Heart left ventricle (tissue), 16 donors: ENCODE data around the gene NT5E. TPM values are rescaled to one million over a fixed set of nuclear protein-coding genes. Genes with fewer than 3 reads are reported as not detected.
"Not testable (repeated sequence)": the region's sequence is repeated elsewhere in the genome, so short reads cannot be mapped to it uniquely, and the experiment has no call there.

Experiments used
- ATAC-seq, 4 donors: fragments of 200-7000 bp; cut with Tn5 transposase; one replicate each; pipeline ENCODE4 v1.9.1; 2020 to 2022; ENCODE audit warnings: moderate library complexity in 4 of 4, mild to moderate bottlenecking in 3 of 4, moderate number of reproducible peaks in 1 of 4
- DNase-seq, 5 donors: peaks; one replicate each; pipeline ENCODE4 v3.0.0-alpha.2; 2020
- H3K27ac ChIP-seq, 12 donors: fragments of 200-600 bp; sonication (generic) in 4 of 12; one replicate each; pipeline versions ENCODE4 v1.5.0 to v1.8.0; 2016 to 2022; ENCODE audit warnings: mild to moderate bottlenecking in 2 of 12
- H3K27me3 ChIP-seq, 9 donors: fragments of 200-600 bp; sonication (generic) in 2 of 9; one replicate each; pipeline versions ENCODE4 v1.5.1 to v1.8.0; 2016 to 2022; ENCODE audit warnings: mild to moderate bottlenecking in 3 of 9
- H3K36me3 ChIP-seq, 9 donors: fragments of 200-600 bp; sonication (generic) in 2 of 9; one replicate each; pipeline versions ENCODE4 v1.5.0 to v1.8.0; 2018 to 2022; ENCODE audit warnings: mild to moderate bottlenecking in 2 of 9
- H3K4me1 ChIP-seq, 12 donors: fragments of 200-600 bp; sonication (generic) in 4 of 12; one replicate each; pipeline versions ENCODE4 v1.5.0 to v1.8.0; 2016 to 2022; ENCODE audit warnings: mild to moderate bottlenecking in 3 of 12
- H3K4me3 ChIP-seq, 12 donors: fragments of 200-600 bp; sonication (generic) in 4 of 12; one replicate each; pipeline versions ENCODE4 v1.5.0 to v1.8.0; 2017 to 2022; ENCODE audit warnings: mild to moderate bottlenecking in 9 of 12, moderate library complexity in 4 of 12
- H3K9me3 ChIP-seq, 12 donors: fragments of 200-600 bp; sonication (generic) in 4 of 12; one replicate each; pipeline versions ENCODE4 v1.5.0 to v1.8.0; 2016 to 2022; ENCODE audit warnings: mild to moderate bottlenecking in 1 of 12
- POLR2A ChIP-seq, 2 donors: fragments of 450-650 bp; IDR thresholded peaks; one replicate each; pipeline ENCODE4 v1.6.1; 2017; ENCODE audit warnings: antibody characterized with exemption in 2 of 2, mild to moderate bottlenecking in 2 of 2, moderate library complexity in 2 of 2
- WGBS, 4 donors: extraction: QIAGEN DNeasy Blood & Tissue Kit in 2 of 4; methylation state at CpG; one replicate each; pipeline versions ENCODE4 v1.1.5 to v1.1.7; 2013 to 2018; 5-methylcytosine and 5-hydroxymethylcytosine counted together
- intact Hi-C, 10 donors: fragments of 100-400 bp; cut with DNase I; formaldehyde crosslinking; loops; one replicate each; pipeline versions ENCODE4 v1.11.1 to v1.14.2; 2022
- polyA plus RNA-seq, 2 donors: library from polyadenylated mRNA; stranded (reverse); fragments of 200-250 nt; gene quantifications; one replicate each; pipeline ENCODE4 v1.2.3, GENCODE V29; 2013
- total RNA-seq, 9 donors: library from RNA; depleted of rRNA in 2 of 9; stranded (reverse); fragments of >200 nt in 2 of 9; fragmentation: NEBNext Ultra II Directional in 3 of 9; extraction: Animal tissue kit (Norgen Biotek cat#: 25700) in 3 of 9; gene quantifications; one replicate each; pipeline versions ENCODE4 v1.1.0 to v1.2.4, GENCODE V29; 2016 to 2023
- TF ChIP-seq, protein P1 (sequence below), 12 donors: fragments of 200-600 bp; sonication (generic) in 4 of 12; IDR thresholded peaks; one replicate each; pipeline versions ENCODE4 v1.5.0 to v1.8.0; 2018 to 2022; ENCODE audit warnings: antibody characterized with exemption in 12 of 12, mild to moderate bottlenecking in 5 of 12
- donor health status: ischemic (EF 13 %, LVEDD 7.1; RV severe dilation, severe dysfunction).
- donor health status: healthy with polysubstance abuse.
- donor health status: DM: no; HTN: yes; CAD: no.
- donor health status: DM: no; HTN: no; CAD: no.
- donor health status: ischemic (EF 25% LVEDD 6.9; RV normal size, moderate dysfunction).
- donor health status: ischemic (EF 25% LVEDD 5.7; RV mildly dilated, moderate dysfunction).
- donor health status: healthy.
- donor health status: DM: yes; HTN: yes; CAD: no.
- donor health status: ischemic (EF 35%, LVEDD 5.7; RV mildly dilated, moderate dysfunction).
- donor health status: nonischemic (EF 11% LVEDD 7.7; RV severe dilation, severe dysfunction).
- donor health status: DM: yes; HTN: yes; CAD: no.
- donor health status: PGD.
- donor health status: ischemic (EF 29% LVEDD 5.4; RV normal size, mild dysfunction).
- donor health status: nonischemic (EF 23%, LVEDD 6.1; RV moderate dilation, normal function).

Gene NT5E
- total and polyA plus RNA-seq, 11 donors = 0.88 to 11.0 (median 3.8) TPM

DNA sequence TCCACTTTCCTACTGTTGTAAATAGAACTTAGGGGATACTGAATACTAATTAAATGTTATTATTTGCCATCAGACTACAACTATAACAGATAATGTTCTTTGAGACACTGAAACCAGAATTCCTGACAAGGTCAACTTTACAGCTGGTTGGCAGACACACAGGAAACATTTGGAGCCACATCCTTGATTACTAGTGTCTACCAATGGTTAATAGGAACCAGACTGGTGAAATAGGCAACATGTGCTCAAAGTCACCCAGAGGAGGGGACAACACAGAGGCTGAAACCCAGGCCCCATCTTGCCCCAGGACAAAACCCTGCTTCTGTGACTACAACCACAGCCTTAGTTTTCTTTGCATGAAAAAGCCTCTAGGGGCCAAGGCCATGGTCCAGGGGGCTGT is 47.8 kb upstream of the NT5E start:
- no peak overlapping the region for H3K4me3 ChIP-seq
- ATAC-seq (no peak), DNase-seq (no peak)
- H3K36me3 ChIP-seq = no peaks in the 10 kb centered on the region
- no peak for TF ChIP-seq POLR2A (IDR thresholded peaks at IDR 0.05)
- TF ChIP-seq, protein P1, sequence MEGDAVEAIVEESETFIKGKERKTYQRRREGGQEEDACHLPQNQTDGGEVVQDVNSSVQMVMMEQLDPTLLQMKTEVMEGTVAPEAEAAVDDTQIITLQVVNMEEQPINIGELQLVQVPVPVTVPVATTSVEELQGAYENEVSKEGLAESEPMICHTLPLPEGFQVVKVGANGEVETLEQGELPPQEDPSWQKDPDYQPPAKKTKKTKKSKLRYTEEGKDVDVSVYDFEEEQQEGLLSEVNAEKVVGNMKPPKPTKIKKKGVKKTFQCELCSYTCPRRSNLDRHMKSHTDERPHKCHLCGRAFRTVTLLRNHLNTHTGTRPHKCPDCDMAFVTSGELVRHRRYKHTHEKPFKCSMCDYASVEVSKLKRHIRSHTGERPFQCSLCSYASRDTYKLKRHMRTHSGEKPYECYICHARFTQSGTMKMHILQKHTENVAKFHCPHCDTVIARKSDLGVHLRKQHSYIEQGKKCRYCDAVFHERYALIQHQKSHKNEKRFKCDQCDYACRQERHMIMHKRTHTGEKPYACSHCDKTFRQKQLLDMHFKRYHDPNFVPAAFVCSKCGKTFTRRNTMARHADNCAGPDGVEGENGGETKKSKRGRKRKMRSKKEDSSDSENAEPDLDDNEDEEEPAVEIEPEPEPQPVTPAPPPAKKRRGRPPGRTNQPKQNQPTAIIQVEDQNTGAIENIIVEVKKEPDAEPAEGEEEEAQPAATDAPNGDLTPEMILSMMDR (IDR thresholded peaks at IDR 0.05) = no peak
- H3K27me3 ChIP-seq = peaks cover 0 to 3% (median 0%) of the 10 kb centered on the region in 9 donors
- intact Hi-C loops = no loop called here
- peaks cover 0 to 26% (median 5%) of the 10 kb centered on the region in 12 donors for H3K4me1 ChIP-seq
- H3K9me3 ChIP-seq = peaks cover 0 to 10% (median 0%) of the 10 kb centered on the region in 12 donors
- no peak overlapping the region for H3K27ac ChIP-seq

DNA sequence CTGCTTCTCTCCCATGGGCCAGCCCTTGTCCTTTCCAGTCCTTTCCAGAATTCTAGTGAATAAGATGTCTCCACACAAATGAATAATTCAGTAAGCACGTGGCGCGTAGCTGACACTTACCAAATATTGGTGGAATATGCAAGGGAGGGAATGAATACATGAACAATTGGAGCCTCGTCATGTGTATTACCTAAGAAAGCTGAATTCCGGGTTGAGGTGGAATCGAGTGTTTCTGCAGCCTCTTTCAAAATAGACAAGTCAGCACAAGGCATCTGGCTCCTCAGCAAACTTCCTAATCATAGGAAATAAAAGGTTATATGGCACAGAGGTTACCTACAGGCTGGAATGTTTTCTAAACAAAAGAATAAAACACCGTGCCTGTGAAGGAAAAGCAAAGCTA is 47.0 kb upstream of the NT5E start:
- peaks cover 0 to 2% (median 0%) of the 10 kb centered on the region in 12 donors for H3K9me3 ChIP-seq
- WGBS, 4 donors = 71 to 73% (median 72%) methylated on average over 7 of the region's 7 CpGs
- TF ChIP-seq, protein P1 (IDR thresholded peaks at IDR 0.05) = no peak
- TF ChIP-seq POLR2A (IDR thresholded peaks at IDR 0.05) = no peak
- peaks cover 0 to 3% (median 0%) of the 10 kb centered on the region in 9 donors for H3K27me3 ChIP-seq
- peaks cover 0 to 26% (median 5%) of the 10 kb centered on the region in 12 donors for H3K4me1 ChIP-seq
- no peak overlapping the region for H3K4me3 ChIP-seq
- intact Hi-C loops = no loop called here
- H3K27ac ChIP-seq = peak overlapping the region in 1 of 12 donors; percentile 71
- H3K36me3 ChIP-seq = no peaks in the 10 kb centered on the region
- ATAC-seq = no peak
- DNase-seq = no peak

DNA sequence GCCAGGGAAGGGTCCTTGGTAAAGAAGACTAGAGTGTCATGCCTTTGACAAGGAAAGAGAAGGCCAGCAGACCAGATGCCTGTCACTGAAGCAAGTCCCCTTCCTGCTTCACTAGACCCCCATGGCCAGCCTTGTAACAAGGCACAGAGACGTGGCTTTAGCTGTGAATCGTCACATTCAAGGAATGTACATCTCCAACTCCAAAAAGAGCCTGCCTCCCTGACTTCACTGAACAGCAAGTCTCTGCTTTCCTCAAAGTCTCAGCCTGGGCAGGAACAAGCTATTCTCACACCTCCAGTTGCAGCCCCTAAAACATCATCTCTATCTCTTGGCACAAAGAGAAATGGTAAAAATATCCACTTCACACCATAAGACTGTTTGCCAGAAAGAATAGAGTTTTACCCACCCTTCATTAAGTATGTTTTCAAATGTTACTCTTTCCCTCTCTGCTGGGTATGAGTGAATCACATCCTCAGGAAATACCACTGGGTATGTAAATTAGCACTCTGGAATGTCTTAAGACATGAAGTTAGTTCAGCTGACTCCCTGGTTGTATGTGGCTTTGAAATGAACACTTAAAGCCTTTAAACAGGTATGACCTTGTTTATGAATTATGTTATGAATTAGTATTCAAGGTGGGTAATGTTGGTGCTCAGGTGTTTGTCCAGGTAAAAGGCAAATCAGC is 46.4 kb upstream of the NT5E start:
- no peak overlapping the region for H3K4me3 ChIP-seq
- 40 to 63% (median 50%) methylated on average over 2 of the region's 2 CpGs for WGBS, 4 donors
- H3K9me3 ChIP-seq = no peaks in the 10 kb centered on the region
- H3K4me1 ChIP-seq = peaks cover 0 to 26% (median 5%) of the 10 kb centered on the region in 12 donors
- TF ChIP-seq POLR2A (IDR thresholded peaks at IDR 0.05) = no peak
- TF ChIP-seq, protein P1 (IDR thresholded peaks at IDR 0.05) = no peak
- H3K27ac ChIP-seq = peak overlapping the region in 2 of 12 donors; percentile 19 to 71
- ATAC-seq (peak in 3 of 4 donors; percentile 57 to 67 (median 63)), DNase-seq (no peak)
- intact Hi-C loops = no loop called here
- H3K36me3 ChIP-seq = no peaks in the 10 kb centered on the region
- peaks cover 0 to 3% (median 0%) of the 10 kb centered on the region in 9 donors for H3K27me3 ChIP-seq

DNA sequence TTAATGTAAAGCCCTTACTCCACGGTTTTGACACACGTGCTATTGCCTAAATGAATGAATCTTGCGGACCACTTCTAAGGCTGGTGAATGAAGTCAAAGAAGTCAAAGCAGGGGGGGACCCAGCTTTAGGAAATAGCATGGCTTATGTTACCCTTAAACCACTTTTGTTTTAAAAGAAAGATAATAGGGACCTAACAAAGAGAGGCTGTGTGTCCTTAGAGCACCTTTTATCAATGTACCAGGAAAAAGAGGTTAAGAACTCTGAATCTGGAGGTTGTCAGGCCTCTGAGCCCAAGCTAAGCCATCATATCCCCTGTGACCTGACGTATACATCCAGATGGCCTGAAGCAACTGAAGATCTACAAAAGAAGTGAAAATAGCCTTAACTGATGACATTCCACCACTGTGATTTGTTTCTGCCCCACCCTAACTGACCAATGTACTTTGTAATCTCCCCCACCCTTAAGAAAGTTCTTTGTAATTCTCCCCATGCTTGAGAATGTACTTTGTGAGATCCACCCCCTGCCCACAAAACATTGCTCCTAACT is 45.8 kb upstream of the NT5E start:
- H3K4me1 ChIP-seq = peaks cover 0 to 26% (median 5%) of the 10 kb centered on the region in 12 donors
- H3K36me3 ChIP-seq, H3K4me3 ChIP-seq, ATAC-seq, intact Hi-C loops, H3K9me3 ChIP-seq, DNase-seq, H3K27me3 ChIP-seq: not testable (repeated sequence)
- peak overlapping the region in 2 of 12 donors; percentile 19 to 71 for H3K27ac ChIP-seq
- WGBS, 4 donors = 73 to 88% (median 78%) methylated on average over 4 of the region's 4 CpGs
